ENCODE data around the gene RALGDS. TPM values are rescaled to one million over a fixed set of nuclear protein-coding genes. Genes with fewer than 3 reads are reported as not detected.
"Not testable (repeated sequence)": the region's sequence is repeated elsewhere in the genome, so short reads cannot be mapped to it uniquely, and the experiment has no call there.

Gene RALGDS
- total RNA-seq, 1 donor from 2014 or later, result 449 TPM

- Mint-ChIP-seq H3K36me3 (ENCODE audit: unreplicated experiment) (no peaks in the 10 kb centered on the region), H3K4me1 (ENCODE audit: low read depth, unreplicated experiment) (peaks cover 6% of the 10 kb centered on the region), H3K4me3 (ENCODE audit: unreplicated experiment) (no peak overlapping the region), H3K27ac (ENCODE audit: unreplicated experiment) (no peak overlapping the region), H3K27me3 (ENCODE audit: unreplicated experiment) (peaks cover 4% of the 10 kb centered on the region), H3K9me3 (ENCODE audit: unreplicated experiment) (peaks cover 2% of the 10 kb centered on the region)
- TF ChIP-seq CTCF (IDR thresholded peaks at IDR 0.05; ENCODE audit: partially characterized antibody, unreplicated experiment), result no peak
- DNase-seq, result no peak
Observed at GRCh38 chr9:133063500-133064231, 57.4 kb downstream of the RALGDS start.

GRCh38 chr9:133063159-133063499 lies 57.9 kb downstream of the RALGDS start:
- TF ChIP-seq CTCF (IDR thresholded peaks at IDR 0.05; ENCODE audit: partially characterized antibody, unreplicated experiment), result no peak
- Mint-ChIP-seq H3K4me3 (ENCODE audit: unreplicated experiment) (no peak overlapping the region), H3K36me3 (ENCODE audit: unreplicated experiment) (no peaks in the 10 kb centered on the region), H3K27me3 (ENCODE audit: unreplicated experiment) (peaks cover 4% of the 10 kb centered on the region), H3K4me1 (ENCODE audit: low read depth, unreplicated experiment) (peaks cover 6% of the 10 kb centered on the region), H3K27ac (ENCODE audit: unreplicated experiment) (no peak overlapping the region), H3K9me3 (ENCODE audit: unreplicated experiment) (peaks cover 6% of the 10 kb centered on the region)
- DNase-seq, result no peak

- H3K9me3 Mint-ChIP-seq (ENCODE audit: unreplicated experiment); DNase-seq; H3K27me3 Mint-ChIP-seq (ENCODE audit: unreplicated experiment); H3K4me3 Mint-ChIP-seq (ENCODE audit: unreplicated experiment); H3K27ac Mint-ChIP-seq (ENCODE audit: unreplicated experiment); H3K36me3 Mint-ChIP-seq (ENCODE audit: unreplicated experiment); H3K4me1 Mint-ChIP-seq (ENCODE audit: low read depth, unreplicated experiment): not testable (repeated sequence)
Observed at GRCh38 chr9:133062569-133062968, 58.5 kb downstream of the RALGDS start.

GRCh38 chr9:133061764-133062145 lies 59.3 kb downstream of the RALGDS start, which contains the start of gene CEL:
Gene CEL (plus strand): TSS chr9:133061981. CDS start chr9:133062003, 22 bp downstream.
- DNase-seq; H3K4me3 Mint-ChIP-seq (ENCODE audit: unreplicated experiment); H3K36me3 Mint-ChIP-seq (ENCODE audit: unreplicated experiment); H3K4me1 Mint-ChIP-seq (ENCODE audit: low read depth, unreplicated experiment); H3K27me3 Mint-ChIP-seq (ENCODE audit: unreplicated experiment); H3K9me3 Mint-ChIP-seq (ENCODE audit: unreplicated experiment); H3K27ac Mint-ChIP-seq (ENCODE audit: unreplicated experiment): not testable (repeated sequence)

- not testable (repeated sequence) for H3K27me3 Mint-ChIP-seq (ENCODE audit: unreplicated experiment); H3K36me3 Mint-ChIP-seq (ENCODE audit: unreplicated experiment); H3K4me3 Mint-ChIP-seq (ENCODE audit: unreplicated experiment); H3K27ac Mint-ChIP-seq (ENCODE audit: unreplicated experiment); H3K4me1 Mint-ChIP-seq (ENCODE audit: low read depth, unreplicated experiment); DNase-seq; H3K9me3 Mint-ChIP-seq (ENCODE audit: unreplicated experiment)
Observed at GRCh38 chr9:133061019-133061763, 59.8 kb downstream of the RALGDS start.

- Mint-ChIP-seq H3K4me1 (ENCODE audit: low read depth, unreplicated experiment) (peaks cover 6% of the 10 kb centered on the region), H3K27me3 (ENCODE audit: unreplicated experiment) (peaks cover 4% of the 10 kb centered on the region), H3K4me3 (ENCODE audit: unreplicated experiment) (no peak overlapping the region), H3K36me3 (ENCODE audit: unreplicated experiment) (no peaks in the 10 kb centered on the region), H3K27ac (ENCODE audit: unreplicated experiment) (no peak overlapping the region), H3K9me3 (ENCODE audit: unreplicated experiment) (peaks cover 4% of the 10 kb centered on the region)
- TF ChIP-seq CTCF (IDR thresholded peaks at IDR 0.05; ENCODE audit: partially characterized antibody, unreplicated experiment), result no peak
- DNase-seq, result no peak
Observed at GRCh38 chr9:133060417-133060841, 60.6 kb downstream of the RALGDS start.
